HepG2 (cell line): Measurements from ENCODE around the gene COBL. TPM values are rescaled to one million over a fixed set of nuclear protein-coding genes. Genes with fewer than 3 reads are reported as not detected.

ENCODE experiments used
- ATAC-seq: fragments of 200-7000 bp; cut with Tn5 transposase; 3 replicates; pipeline ENCODE4 v1.9.1; 2020; ENCODE audit warnings: mild to moderate bottlenecking, moderate library complexity
- BruUV-seq: library from RNA; stranded (reverse); fragments of 400-500 nt; replicated peaks from 2 replicates; lab custom pipeline; 2021; lab: Mats Ljungman, UMichigan
- CTCF ChIA-PET: fragments of 300-600 bp; formaldehyde crosslinking; extraction: SDS; loops from one replicate; lab custom pipeline; 2021; ENCODE audit warnings: low total read pairs, inconsistent platforms, low intra/inter-chr PET ratio; lab: Yijun Ruan, JAX
- POLR2A ChIA-PET: fragments of 350-600 bp; sonication (Branson Sonifier 250); formaldehyde crosslinking; loops from one replicate; lab custom pipeline; 2020; ENCODE audit warnings: antibody characterized with exemption, inconsistent platforms; lab: Yijun Ruan, JAX
- DNase-seq: peaks from one replicate; pipeline ENCODE4 v3.0.0-alpha.2; 2015; ENCODE audit warnings: low spot score
- FAIRE-seq: peaks from 3 replicates; lab custom pipeline; 2011; peaks lifted over from hg19 to GRCh38; lab: Jason Lieb, UNC
- H2AFZ ChIP-seq: one replicate; pipeline ENCODE4 v1.6.1; 2011; ENCODE audit warnings: low read length, inconsistent platforms
- H3K27ac ChIP-seq: fragments of 300-600 bp; 3 replicates; pipeline ENCODE4 v1.8.0; 2011; ENCODE audit warnings: mixed run types, mild to moderate bottlenecking, mixed read lengths, low read length, inconsistent platforms; ENCODE audit not compliant: insufficient read depth; ENCODE audit errors: extremely low read length
- H3K27me3 ChIP-seq, 2 experiments: fragments of 200-600 bp in 1 of 2; 2 replicates in 1 of 2; 3 replicates in 1 of 2; pipeline versions ENCODE4 v1.6.0 to v1.8.0; 2011; ENCODE audit warnings: low read length in 2 of 2, mild to moderate bottlenecking in 2 of 2, moderate library complexity in 2 of 2, inconsistent platforms in 1 of 2; ENCODE audit not compliant: insufficient read depth in 2 of 2, control insufficient read depth in 1 of 2
- H3K36me3 ChIP-seq, 2 experiments: fragments of 200-600 bp in 1 of 2; replicated peaks in 1 of 2; 2 replicates in 1 of 2; 3 replicates in 1 of 2; pipeline versions ENCODE4 v1.5.1 to v1.8.0; 2011; ENCODE audit warnings: low read length in 2 of 2, inconsistent platforms in 1 of 2; ENCODE audit not compliant: insufficient read depth in 2 of 2, control insufficient read depth in 1 of 2
- H3K4me1 ChIP-seq: 2 replicates; pipeline ENCODE4 v1.5.1; 2012; ENCODE audit warnings: low read length, inconsistent platforms; ENCODE audit not compliant: insufficient read depth
- H3K4me2 ChIP-seq: 2 replicates; pipeline ENCODE4 v1.6.0; 2011; ENCODE audit warnings: low read depth, low read length, inconsistent platforms
- H3K4me3 ChIP-seq, 3 experiments: fragments of 200-600 bp in 1 of 3; sonication (generic), shearing (Covaris generic) in 1 of 3; replicated peaks in 1 of 3; 2 replicates each; pipeline ENCODE4 v1.5.1; 2011 to 2016; ENCODE audit warnings: low read length in 3 of 3, inconsistent platforms in 2 of 3, low read depth in 2 of 3, mild to moderate bottlenecking in 2 of 3, control low read depth in 1 of 3, mixed read lengths in 1 of 3; ENCODE audit not compliant: insufficient read depth in 1 of 3
- H3K79me2 ChIP-seq: one replicate; pipeline ENCODE4 v1.6.1; 2011; ENCODE audit warnings: low read length, inconsistent platforms; ENCODE audit not compliant: insufficient read depth
- H3K9ac ChIP-seq: 2 replicates; pipeline ENCODE4 v1.6.0; 2011; ENCODE audit warnings: mild to moderate bottlenecking, low read depth, low read length, inconsistent platforms; ENCODE audit not compliant: insufficient read depth
- H3K9me3 ChIP-seq: 2 replicates; pipeline ENCODE4 v1.5.1; 2012; ENCODE audit warnings: mild to moderate bottlenecking, low read length
- H4K20me1 ChIP-seq: 2 replicates; pipeline ENCODE4 v1.6.0; 2011; ENCODE audit warnings: inconsistent platforms, mild to moderate bottlenecking, low read length, moderate library complexity; ENCODE audit not compliant: insufficient read depth
- ETV5 ChIP-seq: IDR thresholded peaks from 2 replicates; pipeline ENCODE4 v1.6.1; 2018; ENCODE audit warnings: missing biosample characterization, missing genetic modification reagents, inconsistent platforms, borderline replicate concordance
- GPN1 ChIP-seq: sonication (generic); formaldehyde crosslinking; IDR thresholded peaks from 2 replicates; pipeline ENCODE4 v1.5.1; 2020; ENCODE audit warnings: missing genetic modification reagents, borderline replicate concordance
- KLF15 ChIP-seq: sonication (generic); formaldehyde crosslinking; IDR thresholded peaks from 2 replicates; pipeline ENCODE4 v1.8.1; 2023; ENCODE audit warnings: borderline replicate concordance, mild to moderate bottlenecking, inconsistent platforms, missing genetic modification reagents, mixed read lengths
- KLF9 ChIP-seq: IDR thresholded peaks from 2 replicates; pipeline ENCODE4 v1.6.1; 2016; ENCODE audit warnings: low read depth
- LCORL ChIP-seq, 2 experiments: fragments of 450-650 bp in 1 of 2; sonication (generic) in 1 of 2; formaldehyde crosslinking in 1 of 2; IDR thresholded peaks; 2 replicates each; pipeline versions ENCODE4 v1.5.0 to v1.6.1; 2017 to 2020; ENCODE audit warnings: antibody characterized with exemption in 1 of 2, missing genetic modification reagents in 1 of 2
- RBFOX2 ChIP-seq: fragments of 200-400 bp; formaldehyde crosslinking; IDR thresholded peaks from 2 replicates; pipeline ENCODE4 v1.6.1; 2017; ENCODE audit warnings: low read depth, mild to moderate bottlenecking, low read length
- ZFX ChIP-seq: sonication (generic); formaldehyde crosslinking; IDR thresholded peaks from 2 replicates; pipeline ENCODE4 v1.4.0; 2020; ENCODE audit warnings: mild to moderate bottlenecking, low read depth, missing genetic modification reagents, moderate library complexity
- ZNF180 ChIP-seq: sonication (generic); formaldehyde crosslinking; IDR thresholded peaks from 2 replicates; pipeline ENCODE4 v1.4.0; 2020; ENCODE audit warnings: low read depth, missing genetic modification reagents, borderline replicate concordance
- ZNF563 ChIP-seq: sonication (generic); formaldehyde crosslinking; IDR thresholded peaks from 2 replicates; pipeline ENCODE4 v1.8.0; 2022; ENCODE audit warnings: mild to moderate bottlenecking, moderate library complexity, missing genetic modification reagents
- WGBS: methylation state at CpG from one replicate; pipeline ENCODE4 v1.1.6; 2017; ENCODE audit warnings: low lambda C conversion rate; 5-methylcytosine and 5-hydroxymethylcytosine counted together
- in situ Hi-C: cut with HindIII; loops from 2 replicates; pipeline ENCODE4 v1.10.0; 2017; ENCODE audit warnings: low pct_unique_long_range_greater_than_20kb; ENCODE audit not compliant: extremely low pct_ligation_motif_present
- intact Hi-C: fragments of 100-400 bp; cut with micrococcal nuclease; formaldehyde crosslinking; loops from one replicate; pipeline ENCODE4 v1.10.0; 2022; ENCODE audit not compliant: unreplicated experiment
- polyA plus RNA-seq, 8 experiments: library from polyadenylated mRNA; depleted of rRNA in 3 of 8; stranded (reverse) in 7 of 8; unstranded in 1 of 8; fragments of >200 nt; fragmentation: Illumina TruSeq in 4 of 8; extraction: Trizol in 4 of 8; gene quantifications; 2 replicates each; pipeline versions ENCODE4 v1.2.1 to v1.2.3, GENCODE V29; 2011 to 2016; ENCODE audit warnings: low read depth in 4 of 8, missing spikeins in 1 of 8, mixed read lengths in 1 of 8; ENCODE audit not compliant: insufficient read depth in 1 of 8
- total RNA-seq, 5 experiments: library from RNA; depleted of rRNA; stranded (reverse); fragments of >200 nt; fragmentation: Illumina TruSeq; extraction: Trizol; gene quantifications; 2 replicates each; pipeline ENCODE4 v1.2.3, GENCODE V29; 2016; ENCODE audit warnings: low read depth in 1 of 5
- TF ChIP-seq, protein P1 (sequence below): sonication (generic); formaldehyde crosslinking; IDR thresholded peaks from 2 replicates; pipeline ENCODE4 v1.4.0; 2020; ENCODE audit warnings: missing genetic modification reagents, borderline replicate concordance

Gene COBL
- total and polyA plus RNA-seq, 2 of the 13 experiments (the other 11 are each of a cell fraction or from before 2014, with no cell fraction given): 3.8 to 4.9 TPM

DNA sequence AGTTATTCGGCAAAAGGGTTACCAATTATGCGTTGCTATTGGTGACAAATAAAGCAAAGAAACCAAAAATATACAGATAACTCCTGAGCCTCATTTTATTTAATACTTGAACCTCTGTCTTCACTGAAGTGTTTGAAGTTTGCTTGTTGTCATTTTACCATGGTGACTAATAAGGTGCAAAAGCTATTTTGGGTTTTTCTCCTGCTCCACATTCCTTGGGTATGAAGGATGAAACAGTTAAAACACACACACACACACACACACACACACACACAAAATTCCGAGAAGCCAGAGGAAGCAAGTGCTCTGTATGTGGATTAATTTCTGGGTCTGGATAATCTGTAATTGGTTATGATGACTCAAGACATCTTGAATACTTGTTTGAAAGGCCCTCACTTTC is 246.5 kb downstream of the COBL start:
- BruUV-seq: no TSS peak
- ChIA-PET POLR2A (no interaction called here), CTCF (no interaction called here)
- DNase-seq (no peak), ATAC-seq (no peak), FAIRE-seq (no peak)
- in situ Hi-C loops (no loop called here), intact Hi-C loops (no loop called here)
- Histone ChIP-seq H4K20me1 (no peaks in the 10 kb centered on the region), H3K9ac (no peak overlapping the region), H2AFZ (no peak overlapping the region), H3K4me1 (peaks cover 12% of the 10 kb centered on the region), H3K4me2 (no peak overlapping the region), H3K9me3 (no peaks in the 10 kb centered on the region), H3K4me3 (no peak overlapping the region), H3K36me3 (no peaks in the 10 kb centered on the region; a peak in 1 of 5 replicates), H3K27ac (no peak overlapping the region), H3K79me2 (no peaks in the 10 kb centered on the region), H3K27me3 (no peaks in the 10 kb centered on the region)
- WGBS: 96% methylated on average over 3 of the region's 3 CpGs
- TF ChIP-seq, protein P1, sequence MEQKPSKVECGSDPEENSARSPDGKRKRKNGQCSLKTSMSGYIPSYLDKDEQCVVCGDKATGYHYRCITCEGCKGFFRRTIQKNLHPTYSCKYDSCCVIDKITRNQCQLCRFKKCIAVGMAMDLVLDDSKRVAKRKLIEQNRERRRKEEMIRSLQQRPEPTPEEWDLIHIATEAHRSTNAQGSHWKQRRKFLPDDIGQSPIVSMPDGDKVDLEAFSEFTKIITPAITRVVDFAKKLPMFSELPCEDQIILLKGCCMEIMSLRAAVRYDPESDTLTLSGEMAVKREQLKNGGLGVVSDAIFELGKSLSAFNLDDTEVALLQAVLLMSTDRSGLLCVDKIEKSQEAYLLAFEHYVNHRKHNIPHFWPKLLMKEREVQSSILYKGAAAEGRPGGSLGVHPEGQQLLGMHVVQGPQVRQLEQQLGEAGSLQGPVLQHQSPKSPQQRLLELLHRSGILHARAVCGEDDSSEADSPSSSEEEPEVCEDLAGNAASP (CRISPR knock-in tag): no peak
- TF ChIP-seq ZNF180: no peak
- TF ChIP-seq KLF9: no peak
- no peak for TF ChIP-seq RBFOX2

DNA sequence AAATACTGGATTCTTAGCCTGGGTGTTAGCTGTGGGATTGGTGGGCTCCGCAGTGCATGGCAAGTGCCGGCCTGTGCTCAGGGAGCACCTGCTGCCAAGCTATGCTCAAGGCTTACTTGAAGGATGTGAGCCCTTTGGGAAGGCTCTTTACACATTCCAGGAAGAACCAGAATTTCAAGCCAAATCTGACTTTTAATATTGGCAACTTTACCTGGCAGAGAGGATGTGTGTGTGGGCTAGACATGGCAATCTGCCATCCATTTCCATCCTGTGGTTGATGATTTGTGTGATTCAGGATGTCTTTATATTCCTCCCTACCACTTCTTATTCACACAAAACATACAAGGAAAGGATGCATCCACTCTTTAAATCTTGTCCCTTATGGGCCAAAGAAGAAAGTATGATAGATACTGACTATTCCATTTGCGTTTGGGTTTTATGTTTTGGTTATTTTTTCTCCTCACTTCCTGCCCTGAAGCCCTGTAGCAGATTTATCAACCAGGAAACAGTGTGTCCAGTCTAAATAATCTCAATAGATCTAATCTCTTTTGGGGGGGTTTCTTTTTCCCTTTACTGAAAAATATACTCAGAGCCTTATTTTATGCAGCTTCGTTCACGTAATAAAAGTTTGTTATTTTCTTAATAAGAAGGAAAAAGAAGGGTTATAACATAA is 247.1 kb downstream of the COBL start:
- DNase-seq (no peak), ATAC-seq (no peak), FAIRE-seq (no peak)
- Histone ChIP-seq H3K27me3 (no peaks in the 10 kb centered on the region), H3K4me1 (peaks cover 12% of the 10 kb centered on the region), H4K20me1 (no peaks in the 10 kb centered on the region), H3K9me3 (no peaks in the 10 kb centered on the region), H3K4me3 (no peak overlapping the region), H3K9ac (no peak overlapping the region), H2AFZ (no peak overlapping the region), H3K79me2 (no peaks in the 10 kb centered on the region), H3K27ac (no peak overlapping the region), H3K4me2 (no peak overlapping the region), H3K36me3 (no peaks in the 10 kb centered on the region; a peak in 1 of 5 replicates)
- BruUV-seq: no TSS peak
- TF ChIP-seq LCORL (IDR thresholded peaks at IDR 0.05) (no peak), LCORL (CRISPR knock-in tag; IDR thresholded peaks at IDR 0.05) (no peak), GPN1 (CRISPR knock-in tag) (no peak), ETV5 (no peak), KLF15 (no peak), ZFX (no peak), ZNF563 (no peak)
- intact Hi-C loops (loop anchor here (5.0 kb wide), 2 partner anchors 93 to 372 kb away; no protein-coding TSS in a partner anchor), in situ Hi-C loops (no loop called here)
- 95% methylated on average over 5 of the region's 5 CpGs for WGBS
- CTCF ChIA-PET: no interaction called here
- POLR2A ChIA-PET: no interaction called here
